H9 (cell line): ENCODE data around the gene BPIFB2. TPM values are rescaled to one million over a fixed set of nuclear protein-coding genes. Genes with fewer than 3 reads are reported as not detected.

Experiments used
- DNase-seq: peaks from one replicate; pipeline ENCODE4 v3.0.0-alpha.2; 2017
- H2AFZ ChIP-seq: one replicate; pipeline ENCODE4 v1.6.1; 2013; ENCODE audit warnings: mild to moderate bottlenecking, low read length, control low read depth, moderate library complexity
- H2AK5ac ChIP-seq: 2 replicates; pipeline ENCODE4 v1.6.1; 2013; ENCODE audit warnings: low read length, control low read depth, mixed read lengths; ENCODE audit not compliant: insufficient read length
- H2BK120ac ChIP-seq: one replicate; pipeline ENCODE4 v1.6.1; 2013; ENCODE audit warnings: low read depth, mild to moderate bottlenecking, low read length, control low read depth, inconsistent platforms; ENCODE audit not compliant: poor library complexity, severe bottlenecking
- H2BK12ac ChIP-seq: 2 replicates; pipeline ENCODE4 v1.6.1; 2013; ENCODE audit warnings: low read length, control low read depth, mixed read lengths, low read depth; ENCODE audit not compliant: insufficient read length
- H2BK15ac ChIP-seq: 2 replicates; pipeline ENCODE4 v1.6.1; 2013; ENCODE audit warnings: low read depth, low read length, control low read depth
- H2BK20ac ChIP-seq: one replicate; pipeline ENCODE4 v1.6.1; 2013; ENCODE audit warnings: low read depth, mild to moderate bottlenecking, low read length, control low read depth, inconsistent platforms; ENCODE audit not compliant: poor library complexity, severe bottlenecking
- H2BK5ac ChIP-seq: 2 replicates; pipeline ENCODE4 v1.6.1; 2013; ENCODE audit warnings: low read length, control low read depth, mixed read lengths; ENCODE audit not compliant: insufficient read length
- H3K14ac ChIP-seq: 2 replicates; pipeline ENCODE4 v1.6.1; 2013; ENCODE audit warnings: low read length, control low read depth; ENCODE audit not compliant: insufficient read depth
- H3K18ac ChIP-seq: 2 replicates; pipeline ENCODE4 v1.6.1; 2013; ENCODE audit warnings: low read depth, mild to moderate bottlenecking, mixed read lengths, low read length, control low read depth; ENCODE audit not compliant: insufficient read length
- H3K23ac ChIP-seq: 2 replicates; pipeline ENCODE4 v1.6.1; 2013; ENCODE audit warnings: low read length, control low read depth, mixed read lengths, low read depth; ENCODE audit not compliant: insufficient read length
- H3K23me2 ChIP-seq: 2 replicates; pipeline ENCODE4 v1.6.1; 2013; ENCODE audit warnings: low read depth, mild to moderate bottlenecking, mixed read lengths, low read length, control low read depth; ENCODE audit not compliant: insufficient read length, poor library complexity, severe bottlenecking
- H3K27ac ChIP-seq: 2 replicates; pipeline ENCODE4 v1.5.1; 2013; ENCODE audit warnings: low read length, control low read depth, mixed read lengths, low read depth; ENCODE audit not compliant: insufficient read length
- H3K27me3 ChIP-seq: 2 replicates; pipeline ENCODE4 v1.6.1; 2013; ENCODE audit warnings: low read length, control low read depth, inconsistent platforms; ENCODE audit not compliant: insufficient read depth
- H3K4ac ChIP-seq: 2 replicates; pipeline ENCODE4 v1.6.1; 2013; ENCODE audit warnings: low read depth, mild to moderate bottlenecking, control low read depth, inconsistent platforms, low read length, moderate library complexity
- H3K4me1 ChIP-seq: 2 replicates; pipeline ENCODE4 v1.6.1; 2013; ENCODE audit warnings: low read length, control low read depth, inconsistent platforms; ENCODE audit not compliant: insufficient read depth
- H3K4me2 ChIP-seq: 2 replicates; pipeline ENCODE4 v1.6.1; 2013; ENCODE audit warnings: low read length, control low read depth, mixed read lengths; ENCODE audit not compliant: insufficient read length, insufficient read depth
- H3K56ac ChIP-seq: 2 replicates; pipeline ENCODE4 v1.6.1; 2013; ENCODE audit warnings: low read depth, mild to moderate bottlenecking, mixed read lengths, low read length, control low read depth; ENCODE audit not compliant: insufficient read length
- H3K79me1 ChIP-seq: 2 replicates; pipeline ENCODE4 v1.6.1; 2013; ENCODE audit warnings: low read depth, mild to moderate bottlenecking, moderate library complexity, low read length, control low read depth, inconsistent platforms; ENCODE audit not compliant: insufficient read depth, poor library complexity, severe bottlenecking
- H3K79me2 ChIP-seq: 2 replicates; pipeline ENCODE4 v1.6.1; 2013; ENCODE audit warnings: low read length, control low read depth, inconsistent platforms; ENCODE audit not compliant: insufficient read depth
- H3K9ac ChIP-seq: 2 replicates; pipeline ENCODE4 v1.6.1; 2013; ENCODE audit warnings: low read length, control low read depth, mixed read lengths; ENCODE audit not compliant: insufficient read length; ENCODE audit errors: extremely low read depth
- H3K9me3 ChIP-seq: one replicate; pipeline ENCODE4 v1.6.1; 2013; ENCODE audit warnings: low read depth, low read length, inconsistent platforms; ENCODE audit not compliant: control insufficient read depth
- H3T11ph ChIP-seq: one replicate; pipeline ENCODE4 v1.6.1; 2013; ENCODE audit warnings: mild to moderate bottlenecking, low read length, control low read depth, inconsistent platforms
- H4K20me1 ChIP-seq: one replicate; pipeline ENCODE4 v1.6.1; 2013; ENCODE audit not compliant: control insufficient read depth, insufficient read length, insufficient read depth
- H4K5ac ChIP-seq: 2 replicates; pipeline ENCODE4 v1.6.1; 2013; ENCODE audit warnings: low read depth, mild to moderate bottlenecking, mixed read lengths, low read length, control low read depth; ENCODE audit not compliant: insufficient read length
- H4K8ac ChIP-seq: replicated peaks from 2 replicates; pipeline ENCODE4 v1.6.1; 2013; ENCODE audit warnings: low read length, control low read depth, mixed read lengths, low read depth; ENCODE audit not compliant: insufficient read length
- H4K91ac ChIP-seq: 2 replicates; pipeline ENCODE4 v1.6.1; 2013; ENCODE audit warnings: low read depth, mild to moderate bottlenecking, moderate library complexity, mixed read lengths, low read length, control low read depth; ENCODE audit not compliant: insufficient read length
- H3K27ac Mint-ChIP-seq, 3 experiments: 2 replicates in 2 of 3; 3 replicates in 1 of 3; pipeline ENCODE4 v1.8.0; 2020 to 2021; ENCODE audit warnings: mixed read lengths in 3 of 3, mild to moderate bottlenecking in 1 of 3, moderate library complexity in 1 of 3
- H3K27me3 Mint-ChIP-seq: 2 replicates; pipeline ENCODE4 v1.8.0; 2021; ENCODE audit warnings: low read depth, mild to moderate bottlenecking, moderate library complexity, mixed read lengths
- H3K36me3 Mint-ChIP-seq, 3 experiments: 2 replicates in 2 of 3; 3 replicates in 1 of 3; pipeline ENCODE4 v1.8.0; 2020 to 2021; ENCODE audit warnings: low read depth in 3 of 3, mixed read lengths in 3 of 3; ENCODE audit not compliant: insufficient read depth in 1 of 3
- H3K4me1 Mint-ChIP-seq, 2 experiments: 2 replicates each; pipeline ENCODE4 v1.8.0; 2020; ENCODE audit warnings: mixed read lengths in 2 of 2
- H3K4me3 Mint-ChIP-seq, 2 experiments: 2 replicates in 1 of 2; 3 replicates in 1 of 2; pipeline ENCODE4 v1.8.0; 2020 to 2021; ENCODE audit warnings: mild to moderate bottlenecking in 2 of 2, mixed read lengths in 2 of 2, moderate library complexity in 1 of 2
- H3K9me3 Mint-ChIP-seq, 2 experiments: 2 replicates in 1 of 2; 3 replicates in 1 of 2; pipeline ENCODE4 v1.8.0; 2020; ENCODE audit warnings: mild to moderate bottlenecking in 2 of 2, mixed read lengths in 2 of 2, moderate library complexity in 1 of 2
- WGBS: extraction: QIAGEN DNeasy Blood & Tissue Kit; methylation state at CpG from one replicate; pipeline ENCODE4 v1.1.7; 2013; ENCODE audit warnings: missing lambda C conversion rate, low lambda C conversion rate, mixed read lengths; ENCODE audit not compliant: insufficient read length; ENCODE audit errors: extremely low coverage; 5-methylcytosine and 5-hydroxymethylcytosine counted together
- total RNA-seq: library from RNA; stranded (reverse); gene quantifications from 2 replicates; pipeline ENCODE4 v1.2.1, GENCODE V29; 2021
- TF ChIP-seq, protein P1 (sequence below): fragments of 200-600 bp; sonication (generic); conservative IDR thresholded peaks from 3 replicates; pipeline ENCODE4 v1.8.0; 2021; ENCODE audit warnings: antibody characterized with exemption, mild to moderate bottlenecking

The BPIFB2 gene
- total RNA-seq, 1 experiment from 2014 or later = not detected

DNA sequence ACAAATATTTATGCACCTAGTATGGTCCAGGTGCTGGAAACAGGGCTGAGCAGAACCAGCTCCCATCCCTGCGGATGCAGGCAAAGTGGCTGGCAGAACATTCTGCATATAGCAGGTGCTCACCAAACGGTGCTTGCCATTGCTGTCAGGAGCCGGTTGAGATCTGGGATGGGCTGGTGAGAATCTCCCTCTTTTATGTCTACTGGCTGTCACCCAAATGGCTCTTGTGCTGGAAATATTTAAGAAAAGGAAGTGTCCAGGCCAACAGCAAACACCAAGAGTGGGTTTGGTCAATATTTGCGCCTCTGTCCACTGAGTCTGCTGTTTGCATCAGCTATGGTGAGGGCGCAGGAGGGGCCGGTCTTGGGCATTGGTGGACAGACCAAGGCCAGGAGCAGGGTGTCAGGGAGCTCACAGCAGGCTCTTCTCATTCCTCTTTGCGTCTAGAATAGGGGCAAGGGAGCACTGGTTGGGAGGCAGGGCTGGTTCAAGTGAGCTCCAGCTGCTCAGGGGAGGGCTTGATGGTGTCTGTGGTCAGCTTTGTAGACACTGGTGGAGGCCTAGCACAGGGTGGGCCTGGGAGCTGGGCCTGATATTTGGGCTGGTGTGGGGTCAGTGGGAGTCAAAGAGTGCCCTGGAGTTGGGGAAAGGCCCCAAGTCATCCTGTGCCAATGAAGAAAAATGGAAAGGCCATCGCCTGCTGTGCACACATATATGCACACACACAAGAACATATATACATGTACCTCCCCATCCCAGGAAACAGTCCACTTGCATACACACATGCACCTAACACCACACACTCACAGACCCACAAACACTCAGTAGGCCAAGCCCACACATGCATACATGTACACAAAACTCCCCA, 1.4 kb upstream of the BPIFB2 start:
- no peaks in the 10 kb centered on the region for H3K9me3 ChIP-seq
- no peak overlapping the region for H4K91ac ChIP-seq
- H2BK12ac ChIP-seq = no peak overlapping the region
- no peaks in the 10 kb centered on the region for H3K4me1 ChIP-seq
- TF ChIP-seq, protein P1, sequence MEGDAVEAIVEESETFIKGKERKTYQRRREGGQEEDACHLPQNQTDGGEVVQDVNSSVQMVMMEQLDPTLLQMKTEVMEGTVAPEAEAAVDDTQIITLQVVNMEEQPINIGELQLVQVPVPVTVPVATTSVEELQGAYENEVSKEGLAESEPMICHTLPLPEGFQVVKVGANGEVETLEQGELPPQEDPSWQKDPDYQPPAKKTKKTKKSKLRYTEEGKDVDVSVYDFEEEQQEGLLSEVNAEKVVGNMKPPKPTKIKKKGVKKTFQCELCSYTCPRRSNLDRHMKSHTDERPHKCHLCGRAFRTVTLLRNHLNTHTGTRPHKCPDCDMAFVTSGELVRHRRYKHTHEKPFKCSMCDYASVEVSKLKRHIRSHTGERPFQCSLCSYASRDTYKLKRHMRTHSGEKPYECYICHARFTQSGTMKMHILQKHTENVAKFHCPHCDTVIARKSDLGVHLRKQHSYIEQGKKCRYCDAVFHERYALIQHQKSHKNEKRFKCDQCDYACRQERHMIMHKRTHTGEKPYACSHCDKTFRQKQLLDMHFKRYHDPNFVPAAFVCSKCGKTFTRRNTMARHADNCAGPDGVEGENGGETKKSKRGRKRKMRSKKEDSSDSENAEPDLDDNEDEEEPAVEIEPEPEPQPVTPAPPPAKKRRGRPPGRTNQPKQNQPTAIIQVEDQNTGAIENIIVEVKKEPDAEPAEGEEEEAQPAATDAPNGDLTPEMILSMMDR = no peak
- no peaks in the 10 kb centered on the region for H3K27me3 ChIP-seq
- no peak overlapping the region for H3K14ac ChIP-seq
- H2BK120ac ChIP-seq = no peak overlapping the region
- H3K79me2 ChIP-seq = no peaks in the 10 kb centered on the region
- no peaks in the 10 kb centered on the region for H3K79me1 ChIP-seq
- H3T11ph ChIP-seq = no peak overlapping the region
- H3K4ac ChIP-seq = no peak overlapping the region
- no peak overlapping the region for H4K8ac ChIP-seq
- no peak overlapping the region for H2BK15ac ChIP-seq
- no peak overlapping the region for H2AFZ ChIP-seq
- Mint-ChIP-seq H3K27ac (no peak overlapping the region), H3K9me3 (peaks cover 5% of the 10 kb centered on the region in 2 experiments; a peak in 3 of 5 replicates), H3K27me3 (peaks cover 5% of the 10 kb centered on the region), H3K4me3 (no peak overlapping the region), H3K36me3 (peaks cover 0 to 4% (median 0%) of the 10 kb centered on the region in 3 experiments; a peak in 3 of 7 replicates), H3K4me1 (no peaks in the 10 kb centered on the region)
- H3K56ac ChIP-seq = no peak overlapping the region
- no peak overlapping the region for H2AK5ac ChIP-seq
- H3K23me2 ChIP-seq = no peaks in the 10 kb centered on the region
- DNase-seq = no peak
- no peak overlapping the region for H2BK20ac ChIP-seq
- no peak overlapping the region for H3K18ac ChIP-seq
- H3K4me2 ChIP-seq = no peak overlapping the region
- H3K27ac ChIP-seq = no peak overlapping the region
- no CpG with 5 or more reads among the region's 8 CpGs for WGBS
- H2BK5ac ChIP-seq = no peak overlapping the region
- H4K20me1 ChIP-seq = no peaks in the 10 kb centered on the region
- H4K5ac ChIP-seq = no peak overlapping the region
- H3K9ac ChIP-seq = no peak overlapping the region
- H3K23ac ChIP-seq = no peak overlapping the region
